Smooth muscle cell (in vitro differentiated cells): ENCODE measurements around the gene TIMMDC1. TPM values are rescaled to one million over a fixed set of nuclear protein-coding genes. Genes with fewer than 3 reads are reported as not detected.

ENCODE experiments used
- DNase-seq: peaks from one replicate; lab custom pipeline; 2025; ENCODE audit not compliant: unreplicated experiment; lab: John Stamatoyannopoulos, UW
- H2AFZ ChIP-seq: fragments of 200-600 bp; sonication (generic); 2 replicates; pipeline ENCODE4 v1.6.0; 2016; ENCODE audit warnings: antibody characterized with exemption, low read depth, mild to moderate bottlenecking
- H3F3A ChIP-seq: fragments of 200-600 bp; sonication (generic); 2 replicates; pipeline ENCODE4 v1.6.0; 2017; ENCODE audit warnings: antibody characterized with exemption, low read depth
- H3K27ac ChIP-seq: fragments of 200-600 bp; sonication (generic); 2 replicates; pipeline ENCODE4 v1.5.1; 2016; ENCODE audit warnings: low read depth, mild to moderate bottlenecking
- H3K27me3 ChIP-seq: fragments of 200-600 bp; sonication (generic); 2 replicates; pipeline ENCODE4 v1.6.1; 2016; ENCODE audit warnings: low read depth, mild to moderate bottlenecking
- H3K36me3 ChIP-seq: fragments of 200-600 bp; sonication (generic); 2 replicates; pipeline ENCODE4 v1.5.1; 2016; ENCODE audit warnings: low read depth
- H3K4me1 ChIP-seq: fragments of 200-600 bp; sonication (generic); 2 replicates; pipeline ENCODE4 v1.5.1; 2016; ENCODE audit warnings: low read depth
- H3K4me2 ChIP-seq: fragments of 200-600 bp; sonication (generic); 2 replicates; pipeline ENCODE4 v1.6.0; 2016; ENCODE audit warnings: mild to moderate bottlenecking
- H3K4me3 ChIP-seq: fragments of 200-600 bp; sonication (generic); 2 replicates; pipeline ENCODE4 v1.5.1; 2016; ENCODE audit warnings: mild to moderate bottlenecking
- H3K79me2 ChIP-seq: fragments of 200-600 bp; sonication (generic); 2 replicates; pipeline ENCODE4 v1.6.0; 2016; ENCODE audit warnings: low read depth, mild to moderate bottlenecking
- H3K9ac ChIP-seq: fragments of 200-600 bp; sonication (generic); 2 replicates; pipeline ENCODE4 v1.6.0; 2016; ENCODE audit warnings: low read depth
- H3K9me3 ChIP-seq: fragments of 200-600 bp; sonication (generic); replicated peaks from 2 replicates; pipeline ENCODE4 v1.5.1; 2016; ENCODE audit warnings: low read depth
- H4K20me1 ChIP-seq: fragments of 200-600 bp; sonication (generic); 2 replicates; pipeline ENCODE4 v1.6.0; 2016; ENCODE audit warnings: low read depth
- WGBS: methylation state at CpG from one replicate; pipeline ENCODE4 v1.1.7; 2016; ENCODE audit warnings: low lambda C conversion rate; 5-methylcytosine and 5-hydroxymethylcytosine counted together
- polyA plus RNA-seq: library from polyadenylated mRNA; unstranded; fragments of >200 nt; fragmentation: Nextera tagmentation; extraction: Ambion mirVana; gene quantifications from 2 replicates; pipeline ENCODE4 v1.2.1, GENCODE V29; 2016
- total RNA-seq: library from RNA; depleted of rRNA; stranded (reverse); fragments of >200 nt; gene quantifications from 2 replicates; pipeline ENCODE4 v1.2.3, GENCODE V29; 2014
- TF ChIP-seq, protein P1 (sequence below): fragments of 200-600 bp; sonication (generic); IDR thresholded peaks from 2 replicates; pipeline ENCODE4 v1.5.1; 2017; ENCODE audit warnings: borderline replicate concordance, mild to moderate bottlenecking, antibody characterized with exemption; ENCODE audit not compliant: insufficient read depth, poor library complexity, severe bottlenecking

The TIMMDC1 gene
- total and polyA plus RNA-seq, 2 experiments from 2014 or later: 83.8 to 156 TPM

DNA sequence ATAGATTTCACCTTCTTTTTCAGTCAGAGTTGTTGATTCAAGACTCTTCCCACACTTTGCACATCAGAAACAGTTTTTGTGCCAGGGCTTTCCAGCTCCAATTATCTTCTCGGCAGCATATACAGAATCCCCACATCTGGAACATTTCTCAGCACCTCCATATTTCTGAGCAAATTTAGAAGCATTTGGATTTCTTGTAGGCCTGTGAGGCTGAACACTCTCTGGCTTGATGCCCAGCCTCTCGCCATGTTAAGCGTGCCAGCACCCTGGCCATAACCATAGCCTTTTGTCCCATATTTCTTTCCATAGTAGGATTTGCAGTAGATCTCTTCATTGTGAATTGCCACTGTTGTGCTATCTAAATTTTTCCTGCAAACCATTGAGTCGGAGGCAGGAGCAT, 32.8 kb downstream of the TIMMDC1 start:
- Histone ChIP-seq H3K36me3 (no peaks in the 10 kb centered on the region), H3K4me1 (no peaks in the 10 kb centered on the region), H3K4me2 (no peak overlapping the region), H3K9me3 (no peaks in the 10 kb centered on the region), H3F3A (no peaks in the 10 kb centered on the region), H3K9ac (no peak overlapping the region), H3K27me3 (no peaks in the 10 kb centered on the region), H2AFZ (no peak overlapping the region), H4K20me1 (no peaks in the 10 kb centered on the region), H3K79me2 (no peaks in the 10 kb centered on the region), H3K27ac (no peak overlapping the region), H3K4me3 (no peak overlapping the region)
- DNase-seq: no peak
- WGBS: 96% methylated on average over 4 of the region's 4 CpGs
- TF ChIP-seq, protein P1, sequence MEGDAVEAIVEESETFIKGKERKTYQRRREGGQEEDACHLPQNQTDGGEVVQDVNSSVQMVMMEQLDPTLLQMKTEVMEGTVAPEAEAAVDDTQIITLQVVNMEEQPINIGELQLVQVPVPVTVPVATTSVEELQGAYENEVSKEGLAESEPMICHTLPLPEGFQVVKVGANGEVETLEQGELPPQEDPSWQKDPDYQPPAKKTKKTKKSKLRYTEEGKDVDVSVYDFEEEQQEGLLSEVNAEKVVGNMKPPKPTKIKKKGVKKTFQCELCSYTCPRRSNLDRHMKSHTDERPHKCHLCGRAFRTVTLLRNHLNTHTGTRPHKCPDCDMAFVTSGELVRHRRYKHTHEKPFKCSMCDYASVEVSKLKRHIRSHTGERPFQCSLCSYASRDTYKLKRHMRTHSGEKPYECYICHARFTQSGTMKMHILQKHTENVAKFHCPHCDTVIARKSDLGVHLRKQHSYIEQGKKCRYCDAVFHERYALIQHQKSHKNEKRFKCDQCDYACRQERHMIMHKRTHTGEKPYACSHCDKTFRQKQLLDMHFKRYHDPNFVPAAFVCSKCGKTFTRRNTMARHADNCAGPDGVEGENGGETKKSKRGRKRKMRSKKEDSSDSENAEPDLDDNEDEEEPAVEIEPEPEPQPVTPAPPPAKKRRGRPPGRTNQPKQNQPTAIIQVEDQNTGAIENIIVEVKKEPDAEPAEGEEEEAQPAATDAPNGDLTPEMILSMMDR: no peak

DNA sequence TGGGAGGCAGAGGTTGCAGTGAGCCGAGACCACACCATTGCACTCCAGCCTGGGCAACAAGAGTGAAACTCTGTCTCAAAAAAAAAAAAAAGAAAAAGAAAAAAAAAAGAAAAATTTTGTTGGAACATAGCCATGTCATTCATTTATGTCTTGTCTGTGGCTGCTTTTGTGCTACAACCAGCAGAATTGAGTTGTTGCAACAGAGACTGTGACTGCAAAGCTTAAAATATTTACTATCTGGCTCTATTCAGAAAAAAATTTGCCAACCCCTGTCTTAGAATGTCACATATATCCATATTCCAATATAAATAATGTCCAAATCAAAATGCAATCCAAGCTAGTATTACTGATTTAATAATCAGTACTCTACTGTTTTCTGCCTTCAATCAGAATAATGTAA, 35.9 kb downstream of the TIMMDC1 start:
- TF ChIP-seq, protein P1: no peak
- WGBS: 90% methylated on average over 1 of the region's 1 CpG
- no peaks in the 10 kb centered on the region for H3K4me1 ChIP-seq

DNA sequence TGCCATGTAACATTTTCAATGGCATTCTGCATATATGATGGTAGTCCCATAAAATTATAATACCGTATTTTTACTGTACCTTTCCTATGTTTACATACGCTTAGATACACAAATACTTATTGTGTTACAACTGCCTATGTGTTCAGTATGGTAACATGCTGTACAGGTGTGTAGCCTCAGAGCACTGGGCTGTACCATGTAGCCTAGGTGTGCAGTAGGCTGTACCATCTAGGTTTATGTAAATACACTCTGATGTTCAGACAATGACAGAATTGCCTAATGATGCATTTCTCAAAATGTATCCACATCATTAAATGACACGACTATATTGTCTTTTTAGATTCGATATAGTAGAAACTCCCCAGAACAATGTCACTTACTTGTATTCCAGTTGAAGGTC, 38.4 kb downstream of the TIMMDC1 start:
- H3K9me3 ChIP-seq: no peaks in the 10 kb centered on the region
- no peaks in the 10 kb centered on the region for H3K4me1 ChIP-seq
- H3K4me3 ChIP-seq: no peak overlapping the region
- 90% methylated on average over 4 of the region's 4 CpGs for WGBS
- no peak overlapping the region for H3K9ac ChIP-seq
- H2AFZ ChIP-seq: no peak overlapping the region
- H3K36me3 ChIP-seq: no peaks in the 10 kb centered on the region
- no peak for DNase-seq
- H3K27me3 ChIP-seq: no peaks in the 10 kb centered on the region
- no peaks in the 10 kb centered on the region for H3F3A ChIP-seq
- no peak overlapping the region for H3K27ac ChIP-seq
- no peak overlapping the region for H3K4me2 ChIP-seq
- TF ChIP-seq, protein P1: no peak
- H3K79me2 ChIP-seq: no peaks in the 10 kb centered on the region
- H4K20me1 ChIP-seq: no peaks in the 10 kb centered on the region

More for the DNA sequence above, 35.9 kb downstream of the TIMMDC1 start:
- no peaks in the 10 kb centered on the region for H3K9me3 ChIP-seq
- no peak overlapping the region for H3K4me3 ChIP-seq
- no peak for DNase-seq
- H2AFZ ChIP-seq: no peak overlapping the region
- no peaks in the 10 kb centered on the region for H3K79me2 ChIP-seq
- no peak overlapping the region for H3K4me2 ChIP-seq
- no peaks in the 10 kb centered on the region for H3K27me3 ChIP-seq
- no peak overlapping the region for H3K27ac ChIP-seq
- no peak overlapping the region for H3K9ac ChIP-seq
- H3F3A ChIP-seq: no peaks in the 10 kb centered on the region
- no peaks in the 10 kb centered on the region for H3K36me3 ChIP-seq
- no peaks in the 10 kb centered on the region for H4K20me1 ChIP-seq

DNA sequence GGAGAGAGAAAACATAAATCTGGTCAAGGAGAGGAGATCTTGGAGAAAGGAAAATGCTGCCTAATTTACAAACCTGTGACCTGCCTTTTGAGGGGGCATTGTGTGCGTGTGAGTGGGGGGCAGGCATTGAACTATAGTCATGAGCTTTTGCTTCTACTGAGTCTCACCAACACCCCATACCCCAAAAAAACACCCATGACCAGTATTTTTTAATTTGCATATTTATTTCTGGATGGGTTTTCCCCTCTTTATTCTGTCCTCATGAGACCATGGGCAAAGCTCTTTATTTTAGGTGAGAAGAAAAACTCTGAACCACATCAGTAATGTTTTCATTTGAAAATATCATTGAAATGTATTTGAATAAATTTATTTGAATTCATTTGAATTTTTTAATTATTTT, 40.4 kb downstream of the TIMMDC1 start:
- Histone ChIP-seq H3K4me1 (no peaks in the 10 kb centered on the region), H3K36me3 (no peaks in the 10 kb centered on the region), H3F3A (no peaks in the 10 kb centered on the region), H3K9ac (no peak overlapping the region), H3K4me3 (no peak overlapping the region), H4K20me1 (no peaks in the 10 kb centered on the region), H3K9me3 (no peaks in the 10 kb centered on the region), H3K27ac (no peak overlapping the region), H3K4me2 (no peak overlapping the region), H2AFZ (no peak overlapping the region), H3K27me3 (no peaks in the 10 kb centered on the region), H3K79me2 (no peaks in the 10 kb centered on the region)
- no peak for DNase-seq
- TF ChIP-seq, protein P1: no peak
- WGBS: 89% methylated on average over 1 of the region's 1 CpG
